ENCODE data around the gene THY1.

The THY1 gene

DNA sequence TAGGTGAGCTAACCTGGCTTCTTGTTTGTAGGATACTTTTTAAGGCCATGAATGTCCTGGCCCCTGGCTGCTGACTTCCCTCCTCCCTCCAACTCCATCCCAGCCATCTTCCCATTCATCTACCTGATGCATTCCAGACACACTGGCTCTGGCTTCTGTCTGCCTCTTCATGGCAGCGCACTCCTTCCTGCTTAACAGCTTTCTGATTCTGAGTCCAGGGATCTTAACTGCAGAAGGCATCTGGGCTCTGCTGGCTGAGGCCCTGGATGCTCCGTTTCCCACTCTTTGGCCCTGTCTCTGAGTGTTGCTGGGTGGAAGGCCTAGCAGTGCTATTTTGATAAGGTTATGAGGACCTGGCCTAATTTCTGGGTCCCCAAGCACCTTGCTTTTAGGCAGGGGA, 1.8 kb upstream of the THY1 start:
- TF ChIP-seq, protein P1, sequence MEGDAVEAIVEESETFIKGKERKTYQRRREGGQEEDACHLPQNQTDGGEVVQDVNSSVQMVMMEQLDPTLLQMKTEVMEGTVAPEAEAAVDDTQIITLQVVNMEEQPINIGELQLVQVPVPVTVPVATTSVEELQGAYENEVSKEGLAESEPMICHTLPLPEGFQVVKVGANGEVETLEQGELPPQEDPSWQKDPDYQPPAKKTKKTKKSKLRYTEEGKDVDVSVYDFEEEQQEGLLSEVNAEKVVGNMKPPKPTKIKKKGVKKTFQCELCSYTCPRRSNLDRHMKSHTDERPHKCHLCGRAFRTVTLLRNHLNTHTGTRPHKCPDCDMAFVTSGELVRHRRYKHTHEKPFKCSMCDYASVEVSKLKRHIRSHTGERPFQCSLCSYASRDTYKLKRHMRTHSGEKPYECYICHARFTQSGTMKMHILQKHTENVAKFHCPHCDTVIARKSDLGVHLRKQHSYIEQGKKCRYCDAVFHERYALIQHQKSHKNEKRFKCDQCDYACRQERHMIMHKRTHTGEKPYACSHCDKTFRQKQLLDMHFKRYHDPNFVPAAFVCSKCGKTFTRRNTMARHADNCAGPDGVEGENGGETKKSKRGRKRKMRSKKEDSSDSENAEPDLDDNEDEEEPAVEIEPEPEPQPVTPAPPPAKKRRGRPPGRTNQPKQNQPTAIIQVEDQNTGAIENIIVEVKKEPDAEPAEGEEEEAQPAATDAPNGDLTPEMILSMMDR (IDR thresholded peaks at IDR 0.05; ENCODE audit: insufficient read depth, low read depth, low read length, missing control alignments), result no peak
- DNase-seq (ENCODE audit: low read depth), result no peak
- no peak overlapping the region for H3K4me3 ChIP-seq (ENCODE audit: low read length)

DNA sequence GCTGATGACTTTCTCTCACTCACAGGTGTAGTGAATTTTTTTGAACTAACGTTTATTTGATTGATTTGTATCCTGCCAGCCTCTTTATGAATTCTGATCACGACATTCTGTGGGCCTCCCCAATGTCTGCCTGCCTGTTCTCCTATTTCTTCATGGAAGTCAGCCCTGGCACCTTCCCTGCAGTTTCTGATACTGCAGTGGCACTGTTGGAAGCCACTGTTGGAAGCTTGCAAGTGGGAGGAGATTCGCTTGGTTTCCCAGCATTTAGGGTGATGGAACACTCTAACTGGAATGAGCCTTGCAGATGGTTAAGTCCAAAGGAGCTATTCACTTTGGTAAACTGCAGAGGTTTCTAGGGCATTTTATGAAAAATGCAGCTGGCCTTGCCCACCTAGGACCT, 1.3 kb upstream of the THY1 start:
- DNase-seq (ENCODE audit: low read depth), result no peak
- H3K4me3 ChIP-seq (ENCODE audit: low read length), result no peak overlapping the region
- TF ChIP-seq, protein P1 (IDR thresholded peaks at IDR 0.05; ENCODE audit: insufficient read depth, low read depth, low read length, missing control alignments), result no peak

DNA sequence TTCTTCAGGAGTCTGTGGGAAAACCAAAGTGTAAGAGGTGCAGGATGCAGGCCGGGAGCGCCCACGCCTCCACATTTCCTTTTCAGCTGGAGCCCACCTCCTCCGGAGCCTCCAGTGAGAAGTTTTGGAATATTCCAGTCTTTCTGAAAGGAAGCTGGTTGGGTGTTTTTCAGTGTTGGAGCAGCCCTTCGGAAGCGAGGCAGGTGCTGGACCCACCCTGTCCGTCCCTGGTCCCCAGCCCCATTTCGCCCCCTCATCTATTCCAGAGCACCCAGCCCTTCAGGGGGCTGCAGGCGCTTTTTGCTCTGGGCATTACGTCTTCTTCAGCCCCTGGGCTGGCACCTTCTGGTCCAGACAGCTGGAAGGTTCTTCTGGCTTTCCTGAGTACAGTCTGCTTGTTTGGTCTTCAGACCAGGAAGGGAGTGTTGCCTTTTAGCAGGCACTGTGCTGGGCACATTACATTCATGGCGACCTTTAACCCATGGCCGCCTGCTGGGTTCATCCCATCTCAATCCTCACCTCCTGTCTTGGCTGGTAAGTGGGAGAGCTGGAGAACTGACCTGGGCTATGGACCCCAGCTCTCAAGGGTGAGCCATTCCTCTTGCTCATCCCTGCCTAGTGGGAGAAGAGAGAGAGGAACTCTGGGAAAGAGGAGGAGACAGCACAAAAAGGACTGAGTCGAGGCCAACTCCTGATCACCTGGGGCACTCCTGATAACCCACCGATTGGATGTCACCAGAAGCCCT, 710 bp upstream of the THY1 start:
- TF ChIP-seq, protein P1 (IDR thresholded peaks at IDR 0.05; ENCODE audit: insufficient read depth, low read depth, low read length, missing control alignments), result no peak
- no peak overlapping the region for H3K4me3 ChIP-seq (ENCODE audit: low read length)
- DNase-seq (ENCODE audit: low read depth), result no peak

DNA sequence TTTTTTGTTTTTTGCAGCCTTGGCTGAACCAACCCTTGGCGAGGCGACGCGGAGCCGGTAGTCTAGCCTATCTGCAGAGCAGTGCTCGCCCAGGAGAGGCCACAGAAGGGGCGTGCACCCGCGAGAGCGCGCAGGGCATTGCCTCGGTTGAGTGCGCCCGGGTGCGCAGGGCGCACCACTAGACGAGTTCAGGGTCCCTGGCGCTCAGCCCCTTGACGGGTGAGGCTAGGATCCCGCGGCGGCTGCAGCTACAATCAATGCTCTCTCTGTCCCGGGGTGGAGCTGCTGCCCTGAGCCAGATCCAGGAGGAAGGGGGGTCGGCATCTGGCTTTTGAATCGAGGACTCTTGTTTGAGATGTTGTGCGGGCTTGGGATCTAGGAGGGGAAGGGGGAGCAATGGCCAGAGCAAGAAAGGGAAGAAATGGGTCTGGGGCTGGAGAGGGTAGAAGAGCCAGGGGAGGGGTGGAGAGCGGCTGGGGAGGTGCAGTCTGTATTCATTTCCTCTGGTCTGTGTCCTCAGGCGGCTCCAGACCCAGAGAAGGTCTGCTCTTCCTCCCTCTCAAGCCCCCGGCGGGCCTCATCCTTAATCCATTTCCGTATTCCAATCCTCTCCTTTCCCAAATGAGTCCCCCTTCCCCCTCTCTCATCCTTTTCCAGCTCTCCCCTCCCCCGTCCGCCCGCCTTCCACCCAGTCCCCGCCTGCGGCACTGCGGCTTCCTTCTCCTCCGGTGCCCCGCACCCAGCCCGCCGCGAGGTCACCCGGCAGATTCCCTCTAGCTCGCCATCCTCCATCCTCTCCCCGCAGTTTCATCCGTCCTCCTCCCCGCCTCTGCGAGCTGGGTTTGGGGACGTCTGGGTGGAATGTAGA, 797 bp downstream of the THY1 start:
- DNase-seq (ENCODE audit: low read depth), result no peak
- TF ChIP-seq, protein P1 (IDR thresholded peaks at IDR 0.05; ENCODE audit: insufficient read depth, low read depth, low read length, missing control alignments), result no peak
- H3K4me3 ChIP-seq (ENCODE audit: low read length), result no peak overlapping the region

DNA sequence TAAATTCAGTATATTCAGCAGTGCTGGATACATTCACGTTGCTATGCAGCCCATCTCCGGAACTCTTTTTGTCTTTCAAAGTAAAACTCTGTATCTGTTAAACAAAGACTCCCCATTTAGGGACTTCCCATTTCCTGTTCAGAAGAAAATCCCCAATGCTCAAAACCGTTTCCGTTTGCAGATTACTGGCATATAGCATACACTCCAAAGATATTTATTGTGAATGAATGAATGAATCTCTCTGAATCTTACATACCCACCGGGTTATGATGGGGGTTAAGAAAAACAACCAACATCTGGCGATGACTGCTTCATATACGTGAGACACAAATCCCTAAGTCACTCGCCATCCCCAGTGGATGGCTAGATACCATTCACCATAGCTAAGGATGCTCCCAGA, 1.6 kb downstream of the THY1 start:
- no peak overlapping the region for H3K4me3 ChIP-seq (ENCODE audit: low read length)
- TF ChIP-seq, protein P1 (IDR thresholded peaks at IDR 0.05; ENCODE audit: insufficient read depth, low read depth, low read length, missing control alignments), result no peak

DNA sequence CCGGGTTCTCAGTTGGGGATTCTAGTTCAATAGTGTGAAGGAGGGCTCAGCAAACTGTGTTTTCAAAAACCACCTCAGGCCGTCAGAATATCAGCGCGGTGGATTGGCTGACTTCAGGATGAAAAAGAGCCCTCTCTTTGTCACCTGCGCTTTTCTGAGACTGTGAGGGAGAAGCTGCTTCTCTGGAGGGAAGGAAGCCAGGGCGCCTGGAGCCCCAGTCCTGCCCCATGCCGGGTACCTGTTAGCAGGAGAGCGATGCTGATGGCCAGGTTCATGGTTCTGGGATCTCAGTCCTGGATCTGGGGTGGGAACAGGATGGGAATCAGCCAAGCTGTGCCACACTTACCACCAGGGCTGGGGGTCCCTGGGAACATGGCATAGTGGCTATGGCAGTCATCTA, 2.3 kb downstream of the THY1 start:
- no peak for DNase-seq (ENCODE audit: low read depth)
- H3K4me3 ChIP-seq (ENCODE audit: low read length), result no peak overlapping the region
- TF ChIP-seq, protein P1 (IDR thresholded peaks at IDR 0.05; ENCODE audit: insufficient read depth, low read depth, low read length, missing control alignments), result no peak

More for the DNA sequence above, 1.6 kb downstream of the THY1 start:
- DNase-seq (ENCODE audit: low read depth), result no peak

Data from epithelial cell of esophagus (primary cell).